SK-N-SH treated with all-trans-retinoic acid at 6 μM for 48 hours (cell line): ENCODE data around the gene CASP3.
"Not testable (repeated sequence)": the region's sequence is repeated elsewhere in the genome, so short reads cannot be mapped to it uniquely, and the experiment has no call there.

Source experiments
- ATAC-seq: fragments of 200-7000 bp; cut with Tn5 transposase; 3 replicates; pipeline ENCODE4 v1.9.1; 2020; ENCODE audit warnings: mild to moderate bottlenecking, moderate library complexity
- CREB5 ChIP-seq: fragments of 250-450 bp; sonication (Bioruptor Pico); IDR thresholded peaks from 2 replicates; pipeline ENCODE4 v1.5.1; 2020; ENCODE audit warnings: low read depth, mild to moderate bottlenecking, moderate library complexity
- CSDC2 ChIP-seq: fragments of 250-450 bp; sonication (Bioruptor Pico); IDR thresholded peaks from 2 replicates; pipeline ENCODE4 v1.5.0; 2020; ENCODE audit warnings: mild to moderate bottlenecking, moderate library complexity
- CSRNP3 ChIP-seq: fragments of 250-450 bp; sonication (Bioruptor Pico); IDR thresholded peaks from 2 replicates; pipeline ENCODE4 v1.5.1; 2021; ENCODE audit warnings: mild to moderate bottlenecking, moderate library complexity
- ESRRG ChIP-seq: fragments of 250-450 bp; sonication (Bioruptor Pico); IDR thresholded peaks from 2 replicates; pipeline ENCODE4 v1.6.1; 2021; ENCODE audit warnings: mild to moderate bottlenecking
- GLIS3 ChIP-seq: fragments of 250-450 bp; sonication (Bioruptor Pico); IDR thresholded peaks from 2 replicates; pipeline ENCODE4 v1.5.0; 2020; ENCODE audit warnings: mild to moderate bottlenecking, moderate library complexity
- OSR1 ChIP-seq: fragments of 250-450 bp; sonication (Bioruptor Pico); IDR thresholded peaks from 2 replicates; pipeline ENCODE4 v1.8.0; 2022; ENCODE audit warnings: moderate library complexity, mild to moderate bottlenecking, inconsistent platforms
- PATZ1 ChIP-seq: fragments of 250-450 bp; sonication (Bioruptor Pico); IDR thresholded peaks from 2 replicates; pipeline ENCODE4 v1.8.0; 2020; ENCODE audit warnings: mild to moderate bottlenecking, moderate library complexity, borderline replicate concordance
- POU6F1 ChIP-seq: fragments of 250-450 bp; sonication (Bioruptor Pico); IDR thresholded peaks from 2 replicates; pipeline ENCODE4 v1.8.0; 2021; ENCODE audit warnings: low read depth, mild to moderate bottlenecking, moderate library complexity, borderline replicate concordance
- RARB ChIP-seq: fragments of 250-450 bp; sonication (Bioruptor Pico); IDR thresholded peaks from 2 replicates; pipeline ENCODE4 v1.8.0; 2021; ENCODE audit warnings: mild to moderate bottlenecking, moderate library complexity
- SNAI2 ChIP-seq: fragments of 250-450 bp; sonication (Bioruptor Pico); IDR thresholded peaks from 2 replicates; pipeline ENCODE4 v1.5.0; 2020; ENCODE audit warnings: mild to moderate bottlenecking, moderate library complexity
- TSHZ2 ChIP-seq: fragments of 250-450 bp; sonication (Bioruptor Pico); IDR thresholded peaks from 2 replicates; pipeline ENCODE4 v1.5.0; 2020; ENCODE audit warnings: mild to moderate bottlenecking, moderate library complexity
- ZC3H10 ChIP-seq: fragments of 250-450 bp; sonication (Bioruptor Pico); IDR thresholded peaks from 2 replicates; pipeline ENCODE4 v1.5.1; 2021; ENCODE audit warnings: mild to moderate bottlenecking, moderate library complexity
- ZFP3 ChIP-seq: fragments of 250-450 bp; sonication (Bioruptor Pico); IDR thresholded peaks from 2 replicates; pipeline ENCODE4 v1.5.0; 2020; ENCODE audit warnings: mild to moderate bottlenecking, moderate library complexity
- ZFP30 ChIP-seq: fragments of 450-650 bp; formaldehyde crosslinking; IDR thresholded peaks from 2 replicates; pipeline ENCODE4 v1.5.0; 2022; ENCODE audit warnings: mild to moderate bottlenecking, moderate library complexity
- ZNF565 ChIP-seq: fragments of 450-650 bp; formaldehyde crosslinking; conservative IDR thresholded peaks from 2 replicates; pipeline ENCODE4 v1.5.0; 2020; ENCODE audit warnings: low read depth, mild to moderate bottlenecking, moderate library complexity
- ZNF70 ChIP-seq: fragments of 450-650 bp; formaldehyde crosslinking; IDR thresholded peaks from 2 replicates; pipeline ENCODE4 v1.5.0; 2020; ENCODE audit warnings: mild to moderate bottlenecking, moderate library complexity
- ZNF8 ChIP-seq: fragments of 450-650 bp; formaldehyde crosslinking; IDR thresholded peaks from 2 replicates; pipeline ENCODE4 v1.5.0; 2020; ENCODE audit warnings: mild to moderate bottlenecking, moderate library complexity

The CASP3 gene

GRCh38 chr4:184617600-184618196 is 31.5 kb downstream of the CASP3 start:
- TF ChIP-seq SNAI2 (CRISPR knock-in tag) = no peak
- no peak for ATAC-seq

GRCh38 chr4:184616633-184617551 is 32.4 kb downstream of the CASP3 start:
- no peak for ATAC-seq
- TF ChIP-seq TSHZ2 (no peak), GLIS3 (no peak), CSRNP3 (CRISPR knock-in tag) (no peak), ZC3H10 (no peak), CREB5 (CRISPR knock-in tag) (no peak), POU6F1 (CRISPR knock-in tag) (no peak), ESRRG (CRISPR knock-in tag) (no peak), CSDC2 (no peak), ZFP30 (CRISPR knock-in tag) (no peak), OSR1 (CRISPR knock-in tag) (no peak)

- not testable (repeated sequence) for ATAC-seq
These were observed 33.1 kb downstream of the CASP3 start for GRCh38 chr4:184616168-184616567.

GRCh38 chr4:184614509-184614908 is 34.7 kb downstream of the CASP3 start:
- TF ChIP-seq ZFP30 (CRISPR knock-in tag) (no peak), ZNF70 (CRISPR knock-in tag) (no peak), OSR1 (CRISPR knock-in tag) (no peak), CREB5 (CRISPR knock-in tag) (no peak), PATZ1 (CRISPR knock-in tag) (no peak), RARB (CRISPR knock-in tag) (no peak), ZFP3 (CRISPR knock-in tag) (no peak), CSDC2 (no peak), CSRNP3 (CRISPR knock-in tag) (no peak), ESRRG (CRISPR knock-in tag) (no peak), POU6F1 (CRISPR knock-in tag) (no peak), ZNF8 (no peak), SNAI2 (CRISPR knock-in tag) (no peak), ZNF565 (CRISPR knock-in tag) (no peak)
- ATAC-seq = no peak
